ENCODE data around the gene TRAF7. TPM values are rescaled to one million over a fixed set of nuclear protein-coding genes. Genes with fewer than 3 reads are reported as not detected.

TRAF7 gene
- total and polyA plus RNA-seq, 2 of the 8 experiments (the other 6 are each of a cell fraction or from before 2014, with no cell fraction given), result 96.8 to 148 TPM

- Histone ChIP-seq H3K27ac (ENCODE audit: low read depth, low read length) (no peak overlapping the region), H3K56ac (replicated peaks; ENCODE audit: insufficient read length, low read depth, low read length) (no peak overlapping the region), H3K4me2 (ENCODE audit: insufficient read depth in 1 of 2, low read depth in 2 of 2, low read length in 2 of 2) (no peak overlapping the region), H3K9me3 (ENCODE audit: insufficient read depth in 2 of 2, low read depth in 1 of 2, low read length in 1 of 2) (no peaks in the 10 kb centered on the region), H2AK5ac (ENCODE audit: low read depth, low read length) (no peak overlapping the region), H2AFZ (ENCODE audit: low read length) (no peak overlapping the region), H4K8ac (ENCODE audit: extremely low read depth, insufficient read depth, low read length) (no peak overlapping the region), H2BK120ac (replicated peaks; ENCODE audit: low read depth, low read length) (no peak overlapping the region), H3K79me1 (ENCODE audit: low read depth, low read length) (no peaks in the 10 kb centered on the region), H3K4me3 (ENCODE audit: extremely low read depth in 1 of 4, insufficient read depth in 2 of 4, low read depth in 3 of 4, low read length in 4 of 4) (no peak overlapping the region), H2BK5ac (ENCODE audit: low read depth, low read length) (no peak overlapping the region), H2BK15ac (ENCODE audit: low read length) (no peak overlapping the region), H3K27me3 (replicated peaks in 1 of 4; ENCODE audit: control insufficient read depth in 3 of 4, extremely low read depth in 1 of 4, insufficient read depth in 3 of 4, low read length in 3 of 4) (no peaks in the 10 kb centered on the region), H3K9ac (replicated peaks in 1 of 4; ENCODE audit: extremely low read depth in 1 of 4, low read depth in 3 of 4, low read length in 3 of 4) (no peak overlapping the region), H4K5ac (ENCODE audit: insufficient read length, low read depth, low read length) (no peak overlapping the region), H3K23ac (ENCODE audit: insufficient read length) (no peak overlapping the region), H2BK20ac (ENCODE audit: low read length) (no peak overlapping the region), H4K20me1 (replicated peaks in 1 of 2; ENCODE audit: control insufficient read depth in 1 of 2, insufficient read depth in 2 of 2, low read length in 2 of 2) (peaks cover 0 to 6% of the 10 kb centered on the region in 2 experiments), H3K4ac (replicated peaks; ENCODE audit: insufficient read length, low read depth, low read length) (no peak overlapping the region), H4K91ac (replicated peaks; ENCODE audit: insufficient read length, low read length) (no peak overlapping the region), H3K14ac (ENCODE audit: insufficient read length) (no peak overlapping the region), H2BK12ac (ENCODE audit: low read depth, low read length) (no peak overlapping the region), H3K79me2 (ENCODE audit: control insufficient read depth in 1 of 2, insufficient read depth in 2 of 2, low read length in 2 of 2) (no peaks in the 10 kb centered on the region), H3K36me3 (ENCODE audit: control insufficient read depth in 2 of 4, insufficient read depth in 4 of 4, low read length in 3 of 4) (peaks cover 0 to 4% (median 0%) of the 10 kb centered on the region in 4 experiments; a peak in 1 of 8 replicates), H3K23me2 (ENCODE audit: low read depth, low read length) (no peaks in the 10 kb centered on the region), H3K18ac (ENCODE audit: extremely low read depth, low read length) (no peak overlapping the region), H3K4me1 (replicated peaks in 1 of 4; ENCODE audit: control insufficient read depth in 3 of 4, insufficient read depth in 4 of 4, low read length in 3 of 4) (no peaks in the 10 kb centered on the region; a peak in 1 of 7 replicates)
- ChIA-PET POLR2A (ENCODE audit: partially characterized antibody) (interaction anchor here (0.6 to 2.2 kb wide), 7 partner anchors 8 to 281 kb away, joined by 3 to 6 read pairs (median 4); partner anchors contain the start of gene ECI1), CTCF (ENCODE audit: partially characterized antibody) (interaction anchor here (1.9 kb wide), 1 partner anchor 50 kb away, joined by 4 read pairs; no protein-coding TSS in a partner anchor)
- FAIRE-seq, result no peak
- TF ChIP-seq GABPA (IDR thresholded peaks at IDR 0.05; ENCODE audit: borderline replicate concordance, insufficient read depth, low read length) (no peak), KDM4A (IDR thresholded peaks at IDR 0.05; ENCODE audit: low read depth, low read length, severe bottlenecking) (no peak), TAF7 (optimal IDR thresholded peaks at IDR 0.05; ENCODE audit: borderline replicate concordance, low read depth, low read length) (no peak), POLR2AphosphoS5 (IDR thresholded peaks at IDR 0.05; ENCODE audit: low read depth, low read length) (no peak), SAP30 (IDR thresholded peaks at IDR 0.05; ENCODE audit: insufficient read depth, insufficient replicate concordance, low read length) (no peak), CHD1 (IDR thresholded peaks at IDR 0.05; ENCODE audit: low read depth, low read length) (no peak), POLR2A (IDR thresholded peaks at IDR 0.05; ENCODE audit: control extremely low read depth in 1 of 2, low read depth in 2 of 2, low read length in 2 of 2) (no peak), TCF12 (IDR thresholded peaks at IDR 0.05; ENCODE audit: low read depth, low read length) (no peak), MAX (IDR thresholded peaks at IDR 0.05) (no peak), SIRT6 (IDR thresholded peaks at IDR 0.05; ENCODE audit: low read length) (no peak), ASH2L (IDR thresholded peaks at IDR 0.05; ENCODE audit: low read length) (no peak), SRF (IDR thresholded peaks at IDR 0.05; ENCODE audit: low read depth, low read length) (no peak), FOSL1 (IDR thresholded peaks at IDR 0.05; ENCODE audit: insufficient read depth, low read depth, low read length) (no peak), CBX5 (IDR thresholded peaks at IDR 0.05; ENCODE audit: low read depth, low read length) (no peak), BACH1 (IDR thresholded peaks at IDR 0.05; ENCODE audit: low read length) (no peak)
- no peak for DNase-seq (ENCODE audit: low read depth in 1 of 2, low spot score in 2 of 2)
- 96% methylated on average over 8 of the region's 8 CpGs; no CpG with 5 or more reads in 1 of the 2 experiments for WGBS, 2 experiments (ENCODE audit: extremely low coverage in 1 of 2, insufficient coverage in 1 of 2, insufficient read length in 1 of 2, insufficient replicate concordance in 2 of 2, low coverage in 1 of 2, low lambda C conversion rate in 2 of 2, missing lambda C conversion rate in 1 of 2)
These were observed 32.8 kb downstream of the TRAF7 start for GRCh38 chr16:2188395-2188794.
